Esophagus muscularis mucosa (tissue), 3 donors: Measurements from ENCODE around the gene QTRT2.

Experiments
- CTCF ChIP-seq, 3 experiments: fragments of 200-600 bp in 2 of 3; fragments of 450-650 bp in 1 of 3; sonication (generic) in 2 of 3; IDR thresholded peaks; one replicate each; pipeline ENCODE4 v1.5.1; 2017 to 2019; ENCODE audit warnings: antibody characterized with exemption in 3 of 3, mild to moderate bottlenecking in 2 of 3, moderate library complexity in 1 of 3
- POLR2AphosphoS5 ChIP-seq, 2 donors: sonication (generic); formaldehyde crosslinking; IDR thresholded peaks; one replicate each; pipeline ENCODE4 v1.6.1; 2017; ENCODE audit warnings: antibody characterized with exemption in 2 of 2

- TF ChIP-seq POLR2AphosphoS5 (IDR thresholded peaks at IDR 0.05) (no peak), CTCF (IDR thresholded peaks at IDR 0.05) (no peak)
Measured at GRCh38 chr3:114133947-114134346, 77.4 kb downstream of the QTRT2 start.
